ENCODE measurements around the gene C2orf76. TPM values are rescaled to one million over a fixed set of nuclear protein-coding genes. Genes with fewer than 3 reads are reported as not detected.
A peak's percentile ranks its signal among the peaks of the same experiment; 100 is the strongest.

The C2orf76 gene
- total and polyA plus RNA-seq, 7 experiments from 2014 or later = 5.1 to 19.2 (median 9.1) TPM

DNA sequence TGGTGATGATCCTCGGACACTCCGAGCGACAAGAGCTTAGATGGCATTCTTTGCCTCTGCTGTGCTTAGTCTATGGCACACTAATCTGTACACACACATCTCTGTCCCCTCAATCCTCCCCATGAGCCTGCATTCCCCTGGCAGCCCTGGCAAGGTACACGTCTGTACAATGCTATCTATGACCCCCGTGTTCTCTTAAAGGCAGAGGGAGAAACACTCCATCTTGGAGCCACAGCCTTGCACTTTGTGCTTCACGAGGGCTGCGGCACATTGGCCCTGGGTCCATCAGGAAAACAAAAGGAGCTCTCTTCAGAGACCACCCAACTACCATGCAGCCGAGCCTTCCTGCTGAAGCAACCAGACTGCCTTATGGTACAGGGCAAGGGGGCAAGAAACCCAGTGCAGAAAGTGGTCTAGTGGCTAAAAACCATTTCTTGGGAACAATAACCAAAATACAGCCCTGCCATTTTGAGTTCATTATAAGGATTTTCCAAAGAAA is 100.5 kb downstream of the C2orf76 start:
- H3K4me3 ChIP-seq (ENCODE audit: low read length) = no peak overlapping the region
- H3K4me3 Mint-ChIP-seq = no peak overlapping the region
- peaks cover 0 to 10% (median 4%) of the 10 kb centered on the region in 5 donors for H3K27me3 Mint-ChIP-seq
- POLR2A ChIA-PET = no interaction called here
- H3K9me3 Mint-ChIP-seq = peaks cover 0 to 6% (median 0%) of the 10 kb centered on the region in 11 donors
- CTCF ChIA-PET = interaction anchor here (1.8 kb wide), 1 partner anchor 384 kb away, joined by 6 read pairs; no protein-coding TSS in a partner anchor
- H3K4me1 ChIP-seq (ENCODE audit: control insufficient read depth in 2 of 2, insufficient read depth in 2 of 2, low read length in 2 of 2) = no peaks in the 10 kb centered on the region
- DNase-seq (no peak), ATAC-seq (no peak)
- intact Hi-C loops (cut with micrococcal nuclease) = no loop called here
- no peak overlapping the region for H3K27ac ChIP-seq (ENCODE audit: low read depth, low read length)
- peaks cover 0 to 8% (median 4%) of the 10 kb centered on the region in 5 donors for H3K36me3 Mint-ChIP-seq
- H3K36me3 ChIP-seq (ENCODE audit: control insufficient read depth in 2 of 3, insufficient read depth in 3 of 3, low read length in 3 of 3) = no peaks in the 10 kb centered on the region
- H3K4me1 Mint-ChIP-seq = peaks cover 0 to 2% (median 0%) of the 10 kb centered on the region in 7 donors
- no peaks in the 10 kb centered on the region for H3K9me3 ChIP-seq (ENCODE audit: control insufficient read depth in 2 of 3, low read length in 3 of 3)
- no peaks in the 10 kb centered on the region for H3K27me3 ChIP-seq (ENCODE audit: control insufficient read depth in 2 of 2, insufficient read depth in 2 of 2, low read length in 2 of 2)
- H3K27ac Mint-ChIP-seq = no peak overlapping the region

GRCh38 chr2:119265693-119266066 is 101.0 kb downstream of the C2orf76 start:
- Mint-ChIP-seq H3K9me3 (peaks cover 0 to 6% (median 0%) of the 10 kb centered on the region in 11 donors), H3K4me1 (peaks cover 0 to 2% (median 0%) of the 10 kb centered on the region in 7 donors), H3K4me3 (no peak overlapping the region), H3K36me3 (peaks cover 0 to 8% (median 4%) of the 10 kb centered on the region in 5 donors), H3K27ac (no peak overlapping the region), H3K27me3 (peaks cover 0 to 10% (median 4%) of the 10 kb centered on the region in 5 donors)
- Histone ChIP-seq H3K27ac (ENCODE audit: low read depth, low read length) (no peak overlapping the region), H3K9me3 (ENCODE audit: control insufficient read depth in 2 of 3, low read length in 3 of 3) (no peaks in the 10 kb centered on the region), H3K4me1 (ENCODE audit: control insufficient read depth in 2 of 2, insufficient read depth in 2 of 2, low read length in 2 of 2) (no peaks in the 10 kb centered on the region), H3K27me3 (ENCODE audit: control insufficient read depth in 2 of 2, insufficient read depth in 2 of 2, low read length in 2 of 2) (no peaks in the 10 kb centered on the region), H3K4me3 (ENCODE audit: low read length) (no peak overlapping the region), H3K36me3 (ENCODE audit: control insufficient read depth in 2 of 3, insufficient read depth in 3 of 3, low read length in 3 of 3) (no peaks in the 10 kb centered on the region)
- intact Hi-C loops (cut with micrococcal nuclease) = loop anchor here in 1 of 2 donors (2.0 kb wide), 1 partner anchor 383 kb away; no protein-coding TSS in a partner anchor
- no peak for DNase-seq
- ChIA-PET POLR2A (no interaction called here), CTCF (interaction anchor here (1.8 kb wide), 1 partner anchor 384 kb away, joined by 6 read pairs; no protein-coding TSS in a partner anchor)
- ATAC-seq = no peak

GRCh38 chr2:119264781-119265692 is 101.6 kb downstream of the C2orf76 start:
- Mint-ChIP-seq H3K27ac (no peak overlapping the region), H3K36me3 (peaks cover 0 to 8% (median 4%) of the 10 kb centered on the region in 5 donors), H3K9me3 (peaks cover 0 to 6% (median 0%) of the 10 kb centered on the region in 11 donors), H3K27me3 (peaks cover 0 to 10% (median 4%) of the 10 kb centered on the region in 5 donors), H3K4me3 (no peak overlapping the region), H3K4me1 (peaks cover 0 to 2% (median 0%) of the 10 kb centered on the region in 7 donors)
- Histone ChIP-seq H3K4me1 (ENCODE audit: control insufficient read depth in 2 of 2, insufficient read depth in 2 of 2, low read length in 2 of 2) (no peaks in the 10 kb centered on the region), H3K4me3 (ENCODE audit: low read length) (no peak overlapping the region), H3K27ac (ENCODE audit: low read depth, low read length) (no peak overlapping the region), H3K27me3 (ENCODE audit: control insufficient read depth in 2 of 2, insufficient read depth in 2 of 2, low read length in 2 of 2) (no peaks in the 10 kb centered on the region), H3K9me3 (ENCODE audit: control insufficient read depth in 2 of 3, low read length in 3 of 3) (no peaks in the 10 kb centered on the region), H3K36me3 (ENCODE audit: control insufficient read depth in 2 of 3, insufficient read depth in 3 of 3, low read length in 3 of 3) (no peaks in the 10 kb centered on the region)
- ChIA-PET POLR2A (no interaction called here), CTCF (interaction anchor here (1.8 kb wide), 1 partner anchor 383 kb away, joined by 6 read pairs; no protein-coding TSS in a partner anchor)
- peak in 4 of 9 donors; percentile 7 to 15 (median 12) for DNase-seq
- intact Hi-C loops (cut with micrococcal nuclease) = loop anchor here in 1 of 2 donors (2.0 kb wide), 1 partner anchor 382 kb away; no protein-coding TSS in a partner anchor
- ATAC-seq = peak; percentile 70

GRCh38 chr2:119263656-119264055 is 103.0 kb downstream of the C2orf76 start:
- Histone ChIP-seq H3K9me3 (ENCODE audit: control insufficient read depth in 2 of 3, low read length in 3 of 3) (no peaks in the 10 kb centered on the region), H3K4me1 (ENCODE audit: control insufficient read depth in 2 of 2, insufficient read depth in 2 of 2, low read length in 2 of 2) (no peaks in the 10 kb centered on the region), H3K4me3 (ENCODE audit: low read length) (no peak overlapping the region), H3K27me3 (ENCODE audit: control insufficient read depth in 2 of 2, insufficient read depth in 2 of 2, low read length in 2 of 2) (no peaks in the 10 kb centered on the region), H3K36me3 (ENCODE audit: control insufficient read depth in 2 of 3, insufficient read depth in 3 of 3, low read length in 3 of 3) (no peaks in the 10 kb centered on the region), H3K27ac (ENCODE audit: low read depth, low read length) (no peak overlapping the region)
- no peak for ATAC-seq
- Mint-ChIP-seq H3K4me3 (no peak overlapping the region), H3K9me3 (peaks cover 0 to 1% (median 0%) of the 10 kb centered on the region in 11 donors), H3K27ac (no peak overlapping the region), H3K4me1 (peaks cover 0 to 2% (median 0%) of the 10 kb centered on the region in 7 donors), H3K27me3 (peaks cover 0 to 10% (median 4%) of the 10 kb centered on the region in 5 donors), H3K36me3 (peaks cover 0 to 4% (median 0%) of the 10 kb centered on the region in 5 donors)
- no peak for DNase-seq
- intact Hi-C loops (cut with micrococcal nuclease) = loop anchor here in 1 of 2 donors (2.0 kb wide), 1 partner anchor 381 kb away; no protein-coding TSS in a partner anchor
- CTCF ChIA-PET = interaction anchor here (0.7 kb wide), 1 partner anchor 382 kb away, joined by 4 read pairs; no protein-coding TSS in a partner anchor
- POLR2A ChIA-PET = no interaction called here

- Mint-ChIP-seq H3K27ac (no peak overlapping the region), H3K4me1 (peaks cover 0 to 2% (median 0%) of the 10 kb centered on the region in 7 donors), H3K9me3 (no peaks in the 10 kb centered on the region), H3K36me3 (no peaks in the 10 kb centered on the region), H3K27me3 (peaks cover 0 to 6% (median 4%) of the 10 kb centered on the region in 5 donors), H3K4me3 (no peak overlapping the region)
- DNase-seq (no peak), ATAC-seq (peak; percentile 8)
- no peak overlapping the region for H3K27ac ChIP-seq (ENCODE audit: low read depth, low read length)
- H3K36me3 ChIP-seq (ENCODE audit: control insufficient read depth in 2 of 3, insufficient read depth in 3 of 3, low read length in 3 of 3) = no peaks in the 10 kb centered on the region
- no peaks in the 10 kb centered on the region for H3K9me3 ChIP-seq (ENCODE audit: control insufficient read depth in 2 of 3, low read length in 3 of 3)
- ChIA-PET POLR2A (no interaction called here), CTCF (no interaction called here)
- H3K4me3 ChIP-seq (ENCODE audit: low read length) = no peak overlapping the region
- no peaks in the 10 kb centered on the region for H3K27me3 ChIP-seq (ENCODE audit: control insufficient read depth in 2 of 2, insufficient read depth in 2 of 2, low read length in 2 of 2)
- intact Hi-C loops (cut with micrococcal nuclease) = no loop called here
- H3K4me1 ChIP-seq (ENCODE audit: control insufficient read depth in 2 of 2, insufficient read depth in 2 of 2, low read length in 2 of 2) = no peaks in the 10 kb centered on the region
Measured at GRCh38 chr2:119263025-119263424, 103.6 kb downstream of the C2orf76 start.

- no peak for ATAC-seq
- ChIA-PET POLR2A (no interaction called here), CTCF (no interaction called here)
- Mint-ChIP-seq H3K4me3 (no peak overlapping the region), H3K4me1 (no peaks in the 10 kb centered on the region), H3K36me3 (no peaks in the 10 kb centered on the region), H3K27me3 (peaks cover 0 to 4% (median 0%) of the 10 kb centered on the region in 5 donors), H3K9me3 (no peaks in the 10 kb centered on the region), H3K27ac (no peak overlapping the region)
- Histone ChIP-seq H3K4me1 (ENCODE audit: control insufficient read depth in 2 of 2, insufficient read depth in 2 of 2, low read length in 2 of 2) (no peaks in the 10 kb centered on the region), H3K36me3 (ENCODE audit: control insufficient read depth in 2 of 3, insufficient read depth in 3 of 3, low read length in 3 of 3) (no peaks in the 10 kb centered on the region), H3K9me3 (ENCODE audit: control insufficient read depth in 2 of 3, low read length in 3 of 3) (no peaks in the 10 kb centered on the region), H3K27ac (ENCODE audit: low read depth, low read length) (no peak overlapping the region), H3K27me3 (ENCODE audit: control insufficient read depth in 2 of 2, insufficient read depth in 2 of 2, low read length in 2 of 2) (no peaks in the 10 kb centered on the region), H3K4me3 (ENCODE audit: low read length) (no peak overlapping the region)
- intact Hi-C loops (cut with micrococcal nuclease) = no loop called here
- DNase-seq = no peak
Measured at GRCh38 chr2:119261493-119262225, 105.0 kb downstream of the C2orf76 start.

All from naive thymus-derived CD4-positive, alpha-beta T cell (primary cell).